Fibroblast of skin of abdomen (primary cell): ENCODE data around the gene SAE1.
"Not testable (repeated sequence)": the region's sequence is repeated elsewhere in the genome, so short reads cannot be mapped to it uniquely, and the experiment has no call there.

Source experiments
- DNase-seq: peaks from one replicate; pipeline ENCODE4 v3.0.0-alpha.2; 2013

Gene SAE1

DNA sequence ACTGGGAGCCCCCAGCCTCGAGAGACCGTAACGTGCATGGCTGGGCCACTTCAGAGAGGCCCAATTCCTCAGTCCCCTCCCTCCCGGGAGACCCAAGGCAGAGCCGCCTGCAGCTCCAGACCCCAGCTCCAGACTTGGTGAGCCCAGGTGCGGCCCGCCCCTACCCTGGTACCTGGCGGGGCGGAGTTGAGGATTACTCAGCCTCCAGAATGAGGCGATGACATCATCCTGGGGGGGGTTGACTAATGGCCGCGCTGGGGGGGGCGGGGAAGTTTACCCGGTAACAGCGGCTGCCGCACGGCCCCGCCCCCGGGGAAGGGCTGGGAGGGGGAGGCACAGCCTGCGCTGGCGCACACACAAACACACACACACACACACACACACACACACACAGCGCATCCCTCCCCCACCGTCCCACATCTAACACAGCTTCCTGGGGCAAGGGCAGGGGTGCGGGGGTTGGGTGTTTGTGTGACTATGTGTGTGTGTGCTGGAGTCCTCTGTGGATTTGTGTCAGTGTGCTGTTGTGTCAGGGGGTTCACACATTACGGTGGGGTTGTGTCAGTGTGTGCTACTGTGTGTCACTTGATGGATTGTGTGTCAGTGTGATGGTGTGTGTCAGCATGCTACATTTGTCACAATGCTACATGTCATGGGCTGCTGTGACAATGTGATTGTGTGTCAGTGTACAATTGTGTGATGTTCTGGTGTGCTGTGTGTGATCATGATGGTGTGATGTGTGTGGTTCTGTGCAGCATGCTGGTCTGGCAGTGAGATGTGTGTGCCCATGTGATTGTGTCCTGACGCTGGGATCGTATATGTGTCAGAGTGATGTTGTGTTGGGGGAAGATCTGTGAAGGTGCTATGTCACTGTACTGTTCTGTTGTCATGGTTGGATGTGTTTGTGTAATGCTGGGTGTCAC lies 110.6 kb downstream of the SAE1 start:
- DNase-seq: peak; percentile 81

DNA sequence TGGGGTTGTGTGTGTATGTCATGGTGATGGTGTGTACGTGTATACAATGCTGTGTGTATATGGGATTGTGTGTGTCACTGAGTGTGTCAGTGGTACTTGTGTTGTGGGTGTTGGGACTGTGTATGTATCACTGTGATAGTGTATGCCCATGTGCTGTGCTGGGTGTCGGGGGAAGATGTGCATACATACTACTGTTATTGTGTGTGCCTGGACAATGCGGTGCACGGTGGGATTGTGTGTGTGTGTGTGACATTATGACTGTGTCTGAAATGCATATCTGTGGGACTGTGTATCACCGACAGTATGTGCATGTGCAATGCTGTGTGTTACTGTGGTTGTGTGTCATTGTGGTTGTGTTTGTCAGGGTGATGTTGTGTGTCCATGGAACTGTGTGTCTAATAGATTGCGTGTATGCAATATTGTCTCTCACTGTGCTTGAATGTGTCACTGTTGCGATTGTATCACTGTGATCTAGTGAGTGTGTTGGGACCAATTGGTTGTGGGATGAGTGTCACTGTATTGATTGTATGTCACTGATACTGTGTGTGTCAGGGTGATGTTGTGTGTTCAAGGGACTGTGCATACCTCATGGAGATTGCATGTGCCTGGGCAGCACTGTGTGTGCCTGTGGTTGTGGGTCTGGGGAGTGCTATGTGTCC lies 111.4 kb downstream of the SAE1 start:
- no peak for DNase-seq

DNA sequence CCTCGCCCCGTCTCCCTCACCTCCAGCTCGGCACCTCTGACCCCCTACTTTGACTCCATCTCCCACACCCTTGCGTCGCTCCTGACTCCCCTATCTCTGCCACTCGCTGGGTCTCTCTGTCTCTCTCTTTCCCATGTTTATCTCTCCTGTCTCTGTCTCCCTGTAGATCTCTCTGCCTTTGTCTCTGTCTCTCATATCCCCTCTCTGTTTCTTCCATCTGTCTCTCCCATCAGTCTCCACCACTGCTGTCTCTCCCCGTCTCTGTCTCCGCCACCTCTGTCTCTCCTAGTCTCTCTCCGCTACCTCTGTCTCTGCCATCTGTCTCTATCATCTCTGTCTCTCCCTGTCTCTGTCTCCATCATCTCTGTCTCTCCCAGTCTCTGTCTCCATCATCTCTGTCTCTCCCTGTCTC lies 112.7 kb downstream of the SAE1 start:
- DNase-seq: no peak

DNA sequence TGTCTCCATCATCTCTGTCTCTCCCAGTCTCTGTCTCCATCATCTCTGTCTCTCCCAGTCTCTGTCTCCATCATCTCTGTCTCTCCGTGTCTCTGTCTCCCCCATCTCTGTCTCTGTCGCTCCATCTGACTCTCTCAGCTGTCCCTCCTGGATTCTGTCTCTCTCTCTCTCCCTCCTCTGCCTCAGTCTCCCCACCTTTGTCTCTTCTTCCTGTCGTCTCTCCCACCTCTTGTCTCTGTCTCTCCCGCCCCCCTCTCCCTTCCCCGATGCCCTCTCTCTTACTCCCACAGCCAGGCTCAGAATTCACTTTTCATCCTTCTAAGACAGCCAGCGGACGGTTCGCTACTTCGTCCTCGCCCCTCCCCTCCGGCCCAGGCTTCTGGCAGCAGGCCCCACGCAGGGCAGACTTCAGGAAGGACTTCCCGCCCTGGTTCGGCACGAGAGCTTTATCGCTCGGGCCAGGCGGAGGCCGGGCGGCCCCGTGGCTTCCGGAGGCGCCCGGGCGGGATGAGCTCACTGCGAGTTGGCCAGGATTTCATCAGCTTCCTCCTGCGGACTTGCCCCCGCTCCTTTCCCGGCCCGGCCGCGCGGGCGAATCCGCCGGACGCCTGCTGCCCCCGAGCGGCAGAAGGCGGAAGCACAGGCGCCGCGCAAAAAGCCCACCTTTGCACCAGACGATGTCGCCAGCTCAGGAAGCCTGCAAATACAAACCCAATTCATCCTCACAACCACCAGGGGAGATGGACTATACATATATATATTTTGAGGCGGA lies 113.3 kb downstream of the SAE1 start:
- peak; percentile 98 for DNase-seq

- peak; percentile 71 for DNase-seq
Measured at GRCh38 chr19:47247308-47247990, 116.8 kb downstream of the SAE1 start.

DNA sequence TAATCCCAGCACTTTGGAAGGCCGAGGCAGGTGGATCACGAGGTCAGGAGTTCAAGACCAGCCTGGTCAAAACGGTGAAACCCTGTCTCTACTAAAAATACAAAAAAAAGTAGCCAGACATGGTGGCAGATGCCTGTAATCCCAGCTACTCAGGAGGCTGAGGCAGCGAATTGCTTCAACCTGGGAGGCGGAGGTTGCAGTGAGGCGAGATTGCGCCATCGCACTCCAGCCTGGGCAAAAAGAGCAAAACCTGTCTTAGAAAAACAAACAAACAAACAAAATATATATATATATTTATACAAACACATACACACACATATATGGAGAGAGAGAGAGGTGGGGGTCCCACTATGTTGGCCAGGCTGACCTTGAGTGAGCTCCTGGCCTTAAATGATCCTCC lies 122.4 kb downstream of the SAE1 start:
- not testable (repeated sequence) for DNase-seq

GRCh38 chr19:47253467-47253881 lies 122.8 kb downstream of the SAE1 start:
- DNase-seq: peak; percentile 94

GRCh38 chr19:47253970-47254369 lies 123.3 kb downstream of the SAE1 start:
- DNase-seq: no peak

GRCh38 chr19:47255879-47256692 lies 125.5 kb downstream of the SAE1 start, which contains the start of gene CCDC9:
CCDC9 (plus strand) TSS chr19:47256525; CDS start chr19:47258401, 1,876 bp downstream.
- DNase-seq: peak; percentile 97

- peak; percentile 99 for DNase-seq
Measured at GRCh38 chr19:47256693-47257410, 126.2 kb downstream of the SAE1 start.

DNA sequence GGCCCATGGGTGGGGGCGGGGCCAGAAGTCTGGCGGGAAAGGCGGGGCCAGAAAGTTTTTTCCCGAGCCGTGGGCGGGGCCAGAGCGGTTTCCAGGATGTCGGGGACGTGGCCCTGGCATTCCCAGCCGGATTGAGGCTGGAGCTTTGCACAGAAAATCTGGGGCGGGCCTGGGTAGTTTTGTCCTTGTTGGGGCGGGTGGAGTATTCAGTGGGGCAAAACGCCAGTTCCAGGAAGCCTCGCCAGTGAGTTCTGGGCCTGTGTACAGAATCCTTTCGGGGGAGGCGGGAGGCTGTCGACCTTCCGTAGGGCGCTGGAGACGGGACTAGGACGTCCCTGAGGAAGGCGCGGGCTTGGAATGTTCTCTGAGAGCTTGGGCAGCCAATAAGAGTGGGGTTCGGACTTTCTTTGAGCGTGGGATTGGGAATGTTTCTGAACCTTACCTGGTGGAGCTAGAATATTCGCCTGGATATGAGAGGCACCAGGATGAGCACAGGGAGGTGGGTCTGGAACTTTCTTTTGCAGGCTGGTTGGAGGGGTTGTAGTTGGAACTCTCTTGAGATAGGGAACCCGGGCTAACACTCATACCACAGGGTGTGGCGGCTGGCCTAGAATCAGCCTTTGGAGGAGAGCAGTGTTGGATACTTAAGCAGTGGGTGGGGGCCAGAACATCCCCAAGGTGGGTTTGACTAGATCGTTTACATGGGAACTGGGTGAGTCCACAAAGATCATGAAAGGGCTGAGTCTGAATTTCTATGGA lies 127.0 kb downstream of the SAE1 start:
- no peak for DNase-seq

DNA sequence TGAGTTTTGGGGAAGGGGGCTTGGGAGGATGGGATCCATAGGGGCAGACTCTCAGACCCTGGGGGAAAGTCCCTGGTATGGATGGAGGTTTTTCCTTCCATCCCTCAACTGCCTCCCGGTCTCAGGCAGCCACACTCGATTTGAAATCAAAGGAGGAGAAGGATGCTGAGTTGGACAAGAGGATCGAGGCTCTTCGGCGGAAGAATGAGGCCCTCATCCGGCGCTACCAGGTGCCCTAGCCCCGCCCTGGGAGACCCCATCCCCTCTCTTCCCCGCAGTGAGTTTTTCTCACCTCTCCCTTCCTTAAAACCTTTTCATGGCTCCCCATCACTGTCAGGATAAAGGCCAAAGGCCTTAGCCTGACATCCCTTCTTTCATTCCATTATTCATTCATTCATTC lies 127.8 kb downstream of the SAE1 start:
- no peak for DNase-seq

- DNase-seq: no peak
Measured at GRCh38 chr19:47258895-47259555, 128.4 kb downstream of the SAE1 start.
